Right lobe of liver (tissue), 4 donors: ENCODE results near the gene SYDE1.

Experiments
- CTCF ChIP-seq, 4 donors: fragments of 200-600 bp in 3 of 4; fragments of 450-650 bp in 1 of 4; IDR thresholded peaks; one replicate each; pipeline versions ENCODE4 v1.5.1 to v1.8.0; 2016 to 2022; ENCODE audit warnings: antibody characterized with exemption in 4 of 4, mild to moderate bottlenecking in 2 of 4
- POLR2A ChIP-seq: fragments of 450-650 bp; IDR thresholded peaks from one replicate; pipeline ENCODE4 v1.6.1; 2017; ENCODE audit warnings: antibody characterized with exemption, mild to moderate bottlenecking
- donor health status: DM: no; HTN: no; CAD: no.
- donor health status: DM: no; HTN: no; CAD: no.
- donor health status: DM: no; HTN: yes; CAD: no.

GRCh38 chr19:15120135-15121026 lies 13.2 kb downstream of the SYDE1 start:
- no peak for TF ChIP-seq CTCF (IDR thresholded peaks at IDR 0.05)
- TF ChIP-seq POLR2A: no peak
